CD4-positive, alpha-beta memory T cell (primary cell): Measurements from ENCODE around the gene RHBDL1. TPM values are rescaled to one million over a fixed set of nuclear protein-coding genes. Genes with fewer than 3 reads are reported as not detected.

ENCODE experiments used
- CTCF ChIA-PET: fragments of 350-600 bp; sonication (Branson Sonifier 250); formaldehyde crosslinking; loops from one replicate; lab custom pipeline; 2021; ENCODE audit warnings: inconsistent platforms; ENCODE audit not compliant: partially characterized antibody; lab: Charles Lee
- POLR2A ChIA-PET: fragments of 350-600 bp; sonication (Branson Sonifier 250); formaldehyde crosslinking; loops from one replicate; lab custom pipeline; 2021; ENCODE audit not compliant: partially characterized antibody; lab: Charles Lee
- DNase-seq, 5 donors: peaks; one replicate each; pipeline versions ENCODE4 v3.0.0 to v3.0.0-alpha.2; 2020 to 2022; ENCODE audit warnings: mixed read lengths in 1 of 5
- H3K27ac ChIP-seq: one replicate; pipeline ENCODE4 v1.7.0; 2013; ENCODE audit warnings: low read depth, low read length
- H3K27me3 ChIP-seq: 2 replicates; pipeline ENCODE4 v1.7.0; 2013; ENCODE audit warnings: mild to moderate bottlenecking, low read length, moderate library complexity; ENCODE audit not compliant: insufficient read depth
- H3K36me3 ChIP-seq: 2 replicates; pipeline ENCODE4 v1.7.0; 2013; ENCODE audit warnings: mild to moderate bottlenecking, low read length, moderate library complexity; ENCODE audit not compliant: insufficient read depth
- H3K4me1 ChIP-seq: 2 replicates; pipeline ENCODE4 v1.7.0; 2013; ENCODE audit warnings: mild to moderate bottlenecking, low read length, moderate library complexity; ENCODE audit not compliant: insufficient read depth
- H3K4me3 ChIP-seq, 2 donors: one replicate each; pipeline ENCODE4 v1.7.0; 2013; ENCODE audit warnings: low read length in 2 of 2, mild to moderate bottlenecking in 1 of 2
- H3K9me3 ChIP-seq, 2 donors: one replicate each; pipeline ENCODE4 v1.7.0; 2013; ENCODE audit warnings: low read length in 2 of 2, control low read depth in 1 of 2; ENCODE audit not compliant: control insufficient read depth in 1 of 2
- H3K27ac Mint-ChIP-seq, 7 donors: one replicate each; pipeline ENCODE4 v1.8.0; 2020 to 2021; ENCODE audit warnings: mixed read lengths in 7 of 7, mild to moderate bottlenecking in 6 of 7, inconsistent platforms in 3 of 7, moderate library complexity in 3 of 7
- H3K27me3 Mint-ChIP-seq, 2 donors: one replicate each; pipeline ENCODE4 v1.8.0; 2020 to 2021; ENCODE audit warnings: mixed read lengths in 2 of 2
- H3K36me3 Mint-ChIP-seq, 2 donors: one replicate each; pipeline ENCODE4 v1.8.0; 2020 to 2021; ENCODE audit warnings: mixed read lengths in 2 of 2, inconsistent platforms in 1 of 2, mild to moderate bottlenecking in 1 of 2
- H3K4me1 Mint-ChIP-seq, 4 donors: one replicate each; pipeline ENCODE4 v1.8.0; 2020 to 2021; ENCODE audit warnings: mixed read lengths in 4 of 4, mild to moderate bottlenecking in 1 of 4
- H3K4me3 Mint-ChIP-seq, 8 donors: one replicate each; pipeline ENCODE4 v1.8.0; 2020 to 2021; ENCODE audit warnings: mixed read lengths in 8 of 8, mild to moderate bottlenecking in 7 of 8, moderate library complexity in 6 of 8, inconsistent platforms in 3 of 8
- H3K9me3 Mint-ChIP-seq, 8 donors: one replicate each; pipeline ENCODE4 v1.8.0; 2020 to 2021; ENCODE audit warnings: mixed read lengths in 8 of 8, mild to moderate bottlenecking in 5 of 8, inconsistent platforms in 3 of 8, moderate library complexity in 1 of 8
- intact Hi-C: fragments of 100-400 bp; cut with micrococcal nuclease; formaldehyde crosslinking; loops from one replicate; pipeline ENCODE4 v1.15.1; 2023
- polyA plus RNA-seq, 2 donors: library from polyadenylated mRNA; unstranded; fragments of 300-500 nt; fragmentation: Illumina TruSeq; gene quantifications; one replicate each; pipeline ENCODE4 v1.2.3, GENCODE V29; 2021
- total RNA-seq, 2 experiments: library from RNA; stranded (reverse); gene quantifications; one replicate each; pipeline ENCODE4 v1.2.3, GENCODE V29; 2021

Gene RHBDL1
- total and polyA plus RNA-seq, 4 experiments from 2014 or later = 2.1 to 2.8 (median 2.3) TPM

GRCh38 chr16:634051-634670, 41.3 kb upstream of the RHBDL1 start:
- Mint-ChIP-seq H3K4me3 (peak overlapping the region in 6 of 8 donors; percentile 5 to 78 (median 45)), H3K27ac (peak overlapping the region in 4 of 7 donors; percentile 22 to 79 (median 54)), H3K36me3 (peaks cover 0 to 7% of the 10 kb centered on the region in 2 donors), H3K4me1 (peaks cover 0 to 10% (median 5%) of the 10 kb centered on the region in 4 donors), H3K27me3 (peaks cover 0 to 3% of the 10 kb centered on the region in 2 donors), H3K9me3 (peaks cover 0 to 7% (median 0%) of the 10 kb centered on the region in 8 donors)
- ChIA-PET POLR2A (no interaction called here), CTCF (no interaction called here)
- H3K9me3 ChIP-seq = no peaks in the 10 kb centered on the region
- H3K36me3 ChIP-seq = no peaks in the 10 kb centered on the region
- intact Hi-C loops = no loop called here
- no peaks in the 10 kb centered on the region for H3K27me3 ChIP-seq
- no peak overlapping the region for H3K27ac ChIP-seq
- DNase-seq = no peak
- peaks cover 22% of the 10 kb centered on the region for H3K4me1 ChIP-seq
- H3K4me3 ChIP-seq = no peak overlapping the region

DNA sequence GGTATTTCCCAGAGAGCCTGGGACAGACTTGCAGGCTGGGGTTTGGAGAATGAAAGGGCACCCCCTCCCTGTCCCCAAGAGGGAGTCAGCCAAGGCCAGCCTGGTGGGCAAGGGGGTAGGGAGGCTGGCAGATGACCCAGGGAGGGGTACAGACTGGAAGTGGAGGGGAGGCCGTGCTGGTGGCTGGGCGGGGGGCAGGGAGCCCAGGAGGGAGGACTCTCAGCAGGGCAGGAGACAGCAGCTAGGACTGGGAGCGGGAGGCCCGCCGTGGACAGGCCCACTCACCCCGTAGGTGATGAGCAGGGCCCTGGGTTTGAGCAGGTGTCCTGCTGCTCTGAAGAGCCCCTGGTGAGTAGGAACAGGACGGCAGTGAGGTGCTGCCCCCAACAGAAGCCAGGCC, 40.5 kb upstream of the RHBDL1 start:
- no peak for DNase-seq
- Mint-ChIP-seq H3K27ac (peak overlapping the region in 2 of 7 donors; percentile 59 to 79), H3K27me3 (peaks cover 0 to 3% of the 10 kb centered on the region in 2 donors), H3K4me3 (peak overlapping the region in 7 of 8 donors; percentile 28 to 71 (median 46)), H3K36me3 (peaks cover 0 to 7% of the 10 kb centered on the region in 2 donors), H3K4me1 (peaks cover 0 to 10% (median 5%) of the 10 kb centered on the region in 4 donors), H3K9me3 (peaks cover 0 to 7% (median 0%) of the 10 kb centered on the region in 8 donors)
- Histone ChIP-seq H3K36me3 (no peaks in the 10 kb centered on the region), H3K4me3 (peak overlapping the region in 1 of 2 donors; percentile 86), H3K4me1 (peaks cover 22% of the 10 kb centered on the region), H3K27ac (peak overlapping the region; percentile 76), H3K9me3 (no peaks in the 10 kb centered on the region), H3K27me3 (no peaks in the 10 kb centered on the region)
- ChIA-PET POLR2A (no interaction called here), CTCF (no interaction called here)
- intact Hi-C loops = loop anchor here (5.0 kb wide), 1 partner anchor 1337 kb away; the partner anchor contains the start of gene TBL3

DNA sequence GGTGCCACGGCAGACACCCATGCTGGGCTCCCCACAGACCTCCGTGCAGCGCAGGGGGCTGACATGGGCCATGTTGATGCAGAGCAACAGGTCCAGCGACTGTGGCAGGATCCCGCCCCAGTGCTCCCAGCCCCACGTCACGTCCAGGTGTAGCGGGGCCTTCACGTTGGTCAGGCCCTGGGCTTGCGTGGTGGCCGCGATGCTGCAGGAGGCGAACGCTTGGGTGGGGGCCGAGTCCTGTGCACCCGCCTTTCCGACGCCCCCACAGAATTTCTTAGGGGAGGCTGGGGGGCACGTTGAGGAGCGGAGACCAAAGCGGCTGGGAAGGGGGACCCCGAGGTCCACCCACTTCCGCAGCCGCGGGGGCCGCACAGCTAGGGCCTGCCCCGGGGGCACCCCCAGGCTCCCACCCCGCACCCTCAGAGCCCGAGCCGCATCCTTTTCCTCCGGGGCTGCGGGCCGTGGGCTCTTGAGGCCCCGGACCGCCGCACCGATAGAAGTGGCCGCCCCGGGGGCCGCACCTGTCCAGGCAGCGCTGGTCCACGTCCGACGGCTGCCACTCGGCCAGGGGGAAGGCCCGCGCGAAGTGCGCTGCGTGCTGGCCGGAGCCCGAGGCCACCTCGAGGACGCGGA, 39.8 kb upstream of the RHBDL1 start:
- POLR2A ChIA-PET = interaction anchor here (0.8 to 3.5 kb wide), 25 partner anchors 10 to 1633 kb away, joined by 3 to 23 read pairs (median 5); partner anchors contain the start of genes CAPN15, CHTF18, NHLRC4 and PIGQ
- H3K4me1 ChIP-seq = peaks cover 22% of the 10 kb centered on the region
- CTCF ChIA-PET = interaction anchor here (1.6 kb wide), 1 partner anchor 12 kb away, joined by 8 read pairs; no protein-coding TSS in a partner anchor
- DNase-seq = no peak
- Mint-ChIP-seq H3K4me1 (peaks cover 0 to 10% (median 5%) of the 10 kb centered on the region in 4 donors), H3K27me3 (peaks cover 0 to 3% of the 10 kb centered on the region in 2 donors), H3K27ac (peak overlapping the region in 1 of 7 donors; percentile 100), H3K9me3 (peaks cover 0 to 7% (median 0%) of the 10 kb centered on the region in 8 donors), H3K36me3 (peaks cover 0 to 7% of the 10 kb centered on the region in 2 donors), H3K4me3 (peak overlapping the region in 7 of 8 donors; percentile 26 to 99 (median 57))
- intact Hi-C loops = loop anchor here (1.0 to 5.0 kb wide), 6 partner anchors 14 to 1337 kb away; partner anchors contain the start of genes RHOT2, TBL3 and WDR90
- no peaks in the 10 kb centered on the region for H3K27me3 ChIP-seq
- peak overlapping the region; percentile 81 to 86 for H3K4me3 ChIP-seq
- H3K36me3 ChIP-seq = no peaks in the 10 kb centered on the region
- H3K27ac ChIP-seq = peak overlapping the region; percentile 76
- H3K9me3 ChIP-seq = no peaks in the 10 kb centered on the region

- Mint-ChIP-seq H3K9me3 (peaks cover 0 to 7% (median 0%) of the 10 kb centered on the region in 8 donors), H3K36me3 (peaks cover 0 to 7% of the 10 kb centered on the region in 2 donors), H3K27me3 (peaks cover 0 to 3% of the 10 kb centered on the region in 2 donors), H3K4me1 (peaks cover 0 to 10% (median 5%) of the 10 kb centered on the region in 4 donors), H3K27ac (peak within 1 kb of the TSS; percentile 94 to 100 (median 99)), H3K4me3 (peak within 1 kb of the TSS; percentile 95 to 100 (median 98))
- POLR2A ChIA-PET = interaction anchor here (0.6 to 3.5 kb wide), 29 partner anchors 10 to 1632 kb away, joined by 3 to 23 read pairs (median 5); partner anchors contain the start of genes CAPN15, CHTF18, JMJD8 and NHLRC4
- H3K27me3 ChIP-seq = no peaks in the 10 kb centered on the region
- intact Hi-C loops = loop anchor here (1.0 to 5.0 kb wide), 6 partner anchors 13 to 1336 kb away; partner anchors contain the start of genes RHOT2, TBL3 and WDR90
- H3K4me1 ChIP-seq = peaks cover 21% of the 10 kb centered on the region
- H3K9me3 ChIP-seq = no peaks in the 10 kb centered on the region
- H3K27ac ChIP-seq = peak within 1 kb of the TSS; percentile 76
- H3K36me3 ChIP-seq = no peaks in the 10 kb centered on the region
- peak; percentile 92 to 95 (median 93) for DNase-seq
- CTCF ChIA-PET = interaction anchor here (0.6 to 1.6 kb wide), 3 partner anchors 12 to 13 kb away, joined by 3 to 8 read pairs (median 3); no protein-coding TSS in a partner anchor
- peak within 1 kb of the TSS; percentile 81 to 86 for H3K4me3 ChIP-seq
These were observed 39.0 kb upstream of the RHBDL1 start, which contains the start of gene METTL26 for GRCh38 chr16:636206-637080. Gene METTL26 (minus strand): TSS chr16:636305. CDS start chr16:636290, 15 bp downstream.

DNA sequence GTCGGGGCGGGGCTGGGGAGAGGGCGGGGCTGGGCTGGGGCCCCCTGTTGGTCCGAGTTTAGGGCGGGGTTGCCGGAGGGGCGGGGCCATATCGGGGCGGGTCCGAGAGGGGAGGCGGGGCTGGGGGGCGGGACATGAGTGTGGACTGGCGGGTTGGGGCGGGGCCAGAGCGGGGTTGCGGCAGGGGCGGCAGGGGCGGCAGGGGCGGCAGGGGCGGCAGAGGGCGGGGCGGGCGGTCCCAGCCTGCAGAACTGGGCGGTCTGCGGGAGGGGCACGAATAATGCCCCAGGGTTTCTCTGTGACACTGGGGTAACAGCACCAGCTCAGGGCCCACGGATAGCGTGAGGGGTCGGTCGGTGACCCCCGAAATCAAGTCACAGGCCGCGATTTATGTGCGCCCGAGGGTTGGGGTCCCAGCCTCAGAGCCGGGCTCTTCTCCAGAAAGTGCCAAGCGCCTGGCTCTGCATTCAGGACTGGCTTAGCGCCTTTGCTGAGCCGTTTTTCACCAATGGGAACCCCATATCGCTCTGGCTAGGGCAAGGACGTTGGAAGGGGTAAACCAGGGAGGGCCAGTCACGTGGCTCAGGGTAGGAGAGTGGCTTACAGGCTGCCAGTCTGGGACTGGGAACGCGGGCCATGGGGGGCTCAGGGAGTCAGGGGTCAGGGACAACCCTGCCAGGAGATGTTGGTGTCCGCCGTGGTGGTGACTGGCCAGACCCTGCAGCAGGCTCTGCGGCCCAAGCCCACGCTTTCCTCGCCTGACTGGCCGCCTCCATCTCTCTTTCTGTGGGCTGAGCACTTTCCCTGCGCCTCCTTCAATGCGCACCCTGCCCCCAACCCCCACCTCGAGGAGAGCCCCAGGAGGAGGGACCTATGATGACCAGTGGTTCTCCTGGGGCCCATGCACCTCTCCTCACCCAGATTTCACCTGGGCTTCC, 38.1 kb upstream of the RHBDL1 start:
- peaks cover 0 to 10% (median 5%) of the 10 kb centered on the region in 4 donors for H3K4me1 Mint-ChIP-seq

More for the DNA sequence above, 38.1 kb upstream of the RHBDL1 start:
- CTCF ChIA-PET = interaction anchor here (0.8 to 1.6 kb wide), 2 partner anchors 11 to 12 kb away, joined by 3 to 8 read pairs; no protein-coding TSS in a partner anchor
- Mint-ChIP-seq H3K4me3 (peak overlapping the region; percentile 95 to 100 (median 98)), H3K27ac (peak overlapping the region; percentile 94 to 100 (median 99)), H3K36me3 (peaks cover 0 to 7% of the 10 kb centered on the region in 2 donors), H3K9me3 (peaks cover 0 to 7% (median 0%) of the 10 kb centered on the region in 8 donors), H3K27me3 (peaks cover 0 to 3% of the 10 kb centered on the region in 2 donors)
- H3K27ac ChIP-seq = peak overlapping the region; percentile 76
- H3K4me1 ChIP-seq = peaks cover 23% of the 10 kb centered on the region
- intact Hi-C loops = loop anchor here (2.0 to 5.0 kb wide), 2 partner anchors 41 to 1335 kb away; partner anchors contain the start of gene TBL3
- H3K27me3 ChIP-seq = no peaks in the 10 kb centered on the region
- H3K9me3 ChIP-seq = no peaks in the 10 kb centered on the region
- DNase-seq = peak in 1 of 5 donors; percentile 88
- peak overlapping the region; percentile 81 to 86 for H3K4me3 ChIP-seq
- POLR2A ChIA-PET = interaction anchor here (0.7 to 3.5 kb wide), 23 partner anchors 9 to 1631 kb away, joined by 3 to 23 read pairs (median 7); partner anchors contain the start of genes CAPN15, CHTF18, JMJD8 and NHLRC4
- no peaks in the 10 kb centered on the region for H3K36me3 ChIP-seq
